Anterior cingulate cortex (tissue), 58 donors: ENCODE data around the gene TMEM253.

Experiments
- DNase-seq, 58 donors: peaks; one replicate each; lab custom pipeline; 2025; lab: John Stamatoyannopoulos, UW

TMEM253 gene

DNA sequence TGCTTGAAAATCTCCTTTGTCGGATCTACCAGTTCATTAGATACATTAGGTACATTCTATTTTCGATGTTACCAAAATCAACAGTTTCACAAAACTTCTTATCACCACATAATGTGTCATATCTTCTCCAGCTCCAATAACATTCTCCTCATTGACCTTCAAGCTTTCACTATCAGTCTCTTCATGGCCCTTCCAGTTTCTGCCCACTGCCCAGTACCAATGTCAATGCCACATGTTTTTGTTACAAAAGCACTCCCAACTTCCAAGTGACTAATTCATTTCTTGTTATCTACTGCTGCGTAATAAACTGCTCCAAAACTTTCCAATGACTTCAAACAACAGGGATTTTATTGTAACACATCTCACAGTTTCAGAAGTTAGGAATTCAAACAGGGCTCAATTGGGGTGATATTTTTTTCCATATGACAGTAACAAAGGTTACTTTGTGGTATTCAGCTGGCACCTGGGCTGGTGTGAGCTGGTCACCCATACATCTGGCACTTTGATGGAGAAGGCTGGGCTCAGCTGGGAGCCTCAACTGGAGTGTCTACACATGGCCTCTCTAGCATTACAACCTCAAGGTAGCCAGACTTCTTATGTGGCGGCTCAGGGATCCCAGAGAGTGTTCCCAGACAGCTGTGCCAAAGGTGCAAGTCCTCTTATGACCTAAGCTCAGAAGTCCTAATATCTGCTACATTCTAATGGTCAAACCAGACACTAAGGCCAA lies 48.9 kb downstream of the TMEM253 start:
- no peak for DNase-seq
